Liver (tissue), 9 donors: ENCODE measurements around the gene JCAD. TPM values are rescaled to one million over a fixed set of nuclear protein-coding genes. Genes with fewer than 3 reads are reported as not detected.

ENCODE experiments used
- DNase-seq: peaks from one replicate; pipeline ENCODE4 v3.0.0-alpha.2; 2017; ENCODE audit warnings: low spot score
- H3K27ac ChIP-seq, 2 donors: one replicate each; pipeline ENCODE4 v1.7.0; 2013; ENCODE audit warnings: inconsistent platforms in 2 of 2, low read length in 2 of 2, control low read depth in 1 of 2, low read depth in 1 of 2, mild to moderate bottlenecking in 1 of 2
- H3K27me3 ChIP-seq, 4 donors: one replicate each; pipeline versions ENCODE4 v1.6.1 to v1.7.0; 2013; ENCODE audit warnings: low read length in 3 of 4, inconsistent platforms in 1 of 4, mild to moderate bottlenecking in 1 of 4, moderate library complexity in 1 of 4; ENCODE audit not compliant: control insufficient read depth in 4 of 4, insufficient read depth in 4 of 4
- H3K36me3 ChIP-seq, 4 donors: one replicate each; pipeline versions ENCODE4 v1.6.1 to v1.7.0; 2013; ENCODE audit warnings: low read length in 3 of 4, mild to moderate bottlenecking in 3 of 4, low read depth in 1 of 4, moderate library complexity in 1 of 4; ENCODE audit not compliant: control insufficient read depth in 4 of 4, insufficient read depth in 3 of 4
- H3K4me1 ChIP-seq, 4 donors: one replicate each; pipeline versions ENCODE4 v1.6.1 to v1.7.0; 2013; ENCODE audit warnings: low read length in 3 of 4, mild to moderate bottlenecking in 3 of 4, moderate library complexity in 1 of 4; ENCODE audit not compliant: control insufficient read depth in 4 of 4, insufficient read depth in 4 of 4
- H3K4me3 ChIP-seq, 3 donors: one replicate each; pipeline versions ENCODE4 v1.6.1 to v1.7.0; 2013; ENCODE audit warnings: low read length in 3 of 3, control low read depth in 1 of 3, low read depth in 1 of 3, mild to moderate bottlenecking in 1 of 3
- H3K9ac ChIP-seq, 2 donors: one replicate each; pipeline ENCODE4 v1.7.0; 2013; ENCODE audit warnings: low read length in 2 of 2, mild to moderate bottlenecking in 2 of 2, moderate library complexity in 2 of 2, control low read depth in 1 of 2, low read depth in 1 of 2
- H3K9me3 ChIP-seq, 4 donors: one replicate each; pipeline versions ENCODE4 v1.6.1 to v1.7.0; 2013; ENCODE audit warnings: low read length in 3 of 4; ENCODE audit not compliant: control insufficient read depth in 4 of 4
- EGR1 ChIP-seq, 2 donors: IDR thresholded peaks; 2 replicates each; pipeline ENCODE4 v1.6.1; 2016 to 2018; ENCODE audit warnings: antibody characterized with exemption in 2 of 2, low read depth in 2 of 2
- FOXA1 ChIP-seq: IDR thresholded peaks from 2 replicates; pipeline ENCODE4 v1.6.1; 2016; ENCODE audit warnings: antibody characterized with exemption
- FOXA2 ChIP-seq: IDR thresholded peaks from 2 replicates; pipeline ENCODE4 v1.6.1; 2016; ENCODE audit warnings: antibody characterized with exemption
- GABPA ChIP-seq, 2 donors: IDR thresholded peaks in 1 of 2; conservative IDR thresholded peaks in 1 of 2; 2 replicates each; pipeline ENCODE4 v1.6.1; 2016; ENCODE audit warnings: antibody characterized with exemption in 2 of 2, mild to moderate bottlenecking in 1 of 2, moderate library complexity in 1 of 2
- HNF4A ChIP-seq, 2 donors: conservative IDR thresholded peaks; 2 replicates each; pipeline ENCODE4 v1.6.1; 2016; ENCODE audit warnings: antibody characterized with exemption in 2 of 2, mild to moderate bottlenecking in 2 of 2
- HNF4G ChIP-seq: IDR thresholded peaks from 2 replicates; pipeline ENCODE4 v1.6.1; 2016; ENCODE audit warnings: antibody characterized with exemption
- JUND ChIP-seq, 2 donors: IDR thresholded peaks; 2 replicates each; pipeline ENCODE4 v1.6.1; 2016; ENCODE audit warnings: antibody characterized with exemption in 2 of 2
- NR2F2 ChIP-seq: IDR thresholded peaks from 2 replicates; pipeline ENCODE4 v1.6.1; 2016; ENCODE audit warnings: antibody characterized with exemption
- RAD21 ChIP-seq, 2 donors: IDR thresholded peaks; 2 replicates each; pipeline ENCODE4 v1.6.1; 2016; ENCODE audit warnings: antibody characterized with exemption in 2 of 2, mild to moderate bottlenecking in 2 of 2
- REST ChIP-seq: IDR thresholded peaks from 2 replicates; pipeline ENCODE4 v1.6.1; 2016; ENCODE audit warnings: antibody characterized with exemption, mild to moderate bottlenecking
- RXRA ChIP-seq, 2 donors: IDR thresholded peaks; 2 replicates each; pipeline ENCODE4 v1.6.1; 2017 to 2018; ENCODE audit warnings: antibody characterized with exemption in 2 of 2, mild to moderate bottlenecking in 1 of 2
- SP1 ChIP-seq: IDR thresholded peaks from 2 replicates; pipeline ENCODE4 v1.6.1; 2018; ENCODE audit warnings: antibody characterized with exemption, mild to moderate bottlenecking
- TAF1 ChIP-seq: conservative IDR thresholded peaks from 2 replicates; pipeline ENCODE4 v1.6.1; 2016; ENCODE audit warnings: antibody characterized with exemption, mild to moderate bottlenecking
- YY1 ChIP-seq: IDR thresholded peaks from 2 replicates; pipeline ENCODE4 v1.6.1; 2016; ENCODE audit warnings: antibody characterized with exemption, mild to moderate bottlenecking
- ZBTB33 ChIP-seq: IDR thresholded peaks from 2 replicates; pipeline ENCODE4 v1.6.1; 2016; ENCODE audit warnings: antibody characterized with exemption
- WGBS: extraction: QIAGEN DNeasy Blood & Tissue Kit; methylation state at CpG from one replicate; pipeline ENCODE4 v1.1.7; 2013; 5-methylcytosine and 5-hydroxymethylcytosine counted together
- polyA plus RNA-seq, 2 donors: library from polyadenylated mRNA; stranded (reverse) in 1 of 2; unstranded in 1 of 2; fragments of 200-250 nt in 1 of 2; fragments of >200 nt in 1 of 2; fragmentation: Nextera tagmentation in 1 of 2; extraction: Ambion mirVana in 1 of 2; gene quantifications; one replicate each; pipeline versions ENCODE4 v1.2.1 to v1.2.3, GENCODE V29; 2013 to 2015
- total RNA-seq, 2 donors: library from RNA; depleted of rRNA; stranded (reverse); fragments of >200 nt; gene quantifications; one replicate each; pipeline ENCODE4 v1.2.3, GENCODE V29; 2014
- TF ChIP-seq, protein P1 (sequence below): IDR thresholded peaks from 2 replicates; pipeline ENCODE4 v1.6.1; 2016; ENCODE audit warnings: antibody characterized with exemption
- TF ChIP-seq, protein P2 (sequence below): IDR thresholded peaks from 2 replicates; pipeline ENCODE4 v1.6.1; 2016; ENCODE audit warnings: antibody characterized with exemption
- TF ChIP-seq, protein P3 (sequence below): fragments of 150-350 bp; IDR thresholded peaks from 2 replicates; pipeline ENCODE4 v1.5.1; 2017; ENCODE audit warnings: improper control_type of control experiment, low read depth, low read length; ENCODE audit not compliant: missing input control
- donor health status: healthy.
- donor health status: healthy.
- donor health status: healthy.
- donor health status: healthy.
- donor health status: healthy.

JCAD gene
- total and polyA plus RNA-seq, 4 donors = 0.77 to 3.2 (median 1.1) TPM

- H3K36me3 ChIP-seq = no peaks in the 10 kb centered on the region
- no peaks in the 10 kb centered on the region for H3K27me3 ChIP-seq
- H3K9me3 ChIP-seq = no peaks in the 10 kb centered on the region
- WGBS = 76% methylated on average over 12 of the region's 12 CpGs
- no peak for TF ChIP-seq HNF4G
- TF ChIP-seq FOXA2 = no peak
- TF ChIP-seq NR2F2 = no peak
- no peak for TF ChIP-seq HNF4A (conservative IDR thresholded peaks at IDR 0.05)
- no peak for TF ChIP-seq JUND (IDR thresholded peaks at IDR 0.05)
- TF ChIP-seq, protein P1, sequence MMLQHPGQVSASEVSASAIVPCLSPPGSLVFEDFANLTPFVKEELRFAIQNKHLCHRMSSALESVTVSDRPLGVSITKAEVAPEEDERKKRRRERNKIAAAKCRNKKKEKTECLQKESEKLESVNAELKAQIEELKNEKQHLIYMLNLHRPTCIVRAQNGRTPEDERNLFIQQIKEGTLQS = no peak
- TF ChIP-seq ZBTB33 = no peak
- no peak for TF ChIP-seq GABPA (IDR thresholded peaks at IDR 0.05 in 1 of 2, conservative IDR thresholded peaks at IDR 0.05 in 1 of 2)
- no peak for TF ChIP-seq YY1
- TF ChIP-seq, protein P2, sequence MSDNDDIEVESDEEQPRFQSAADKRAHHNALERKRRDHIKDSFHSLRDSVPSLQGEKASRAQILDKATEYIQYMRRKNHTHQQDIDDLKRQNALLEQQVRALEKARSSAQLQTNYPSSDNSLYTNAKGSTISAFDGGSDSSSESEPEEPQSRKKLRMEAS = no peak
- no peak for TF ChIP-seq EGR1 (IDR thresholded peaks at IDR 0.05; ENCODE audit: low read depth in 2 of 2)
- no peak for TF ChIP-seq RAD21 (IDR thresholded peaks at IDR 0.05)
- no peak for TF ChIP-seq SP1
- TF ChIP-seq, protein P3, sequence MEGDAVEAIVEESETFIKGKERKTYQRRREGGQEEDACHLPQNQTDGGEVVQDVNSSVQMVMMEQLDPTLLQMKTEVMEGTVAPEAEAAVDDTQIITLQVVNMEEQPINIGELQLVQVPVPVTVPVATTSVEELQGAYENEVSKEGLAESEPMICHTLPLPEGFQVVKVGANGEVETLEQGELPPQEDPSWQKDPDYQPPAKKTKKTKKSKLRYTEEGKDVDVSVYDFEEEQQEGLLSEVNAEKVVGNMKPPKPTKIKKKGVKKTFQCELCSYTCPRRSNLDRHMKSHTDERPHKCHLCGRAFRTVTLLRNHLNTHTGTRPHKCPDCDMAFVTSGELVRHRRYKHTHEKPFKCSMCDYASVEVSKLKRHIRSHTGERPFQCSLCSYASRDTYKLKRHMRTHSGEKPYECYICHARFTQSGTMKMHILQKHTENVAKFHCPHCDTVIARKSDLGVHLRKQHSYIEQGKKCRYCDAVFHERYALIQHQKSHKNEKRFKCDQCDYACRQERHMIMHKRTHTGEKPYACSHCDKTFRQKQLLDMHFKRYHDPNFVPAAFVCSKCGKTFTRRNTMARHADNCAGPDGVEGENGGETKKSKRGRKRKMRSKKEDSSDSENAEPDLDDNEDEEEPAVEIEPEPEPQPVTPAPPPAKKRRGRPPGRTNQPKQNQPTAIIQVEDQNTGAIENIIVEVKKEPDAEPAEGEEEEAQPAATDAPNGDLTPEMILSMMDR = no peak
- TF ChIP-seq REST = no peak
- TF ChIP-seq FOXA1 = no peak
- TF ChIP-seq RXRA (IDR thresholded peaks at IDR 0.05) = no peak
- no peak for TF ChIP-seq TAF1
- H3K9ac ChIP-seq = no peak overlapping the region
- H3K4me1 ChIP-seq = no peaks in the 10 kb centered on the region
- no peak overlapping the region for H3K27ac ChIP-seq
- H3K4me3 ChIP-seq = no peak overlapping the region
- no peak for DNase-seq
These were observed 20.4 kb downstream of the JCAD start for GRCh38 chr10:30038781-30039536.
